GM23338 (cell line): ENCODE results near the gene SLC27A4. TPM values are rescaled to one million over a fixed set of nuclear protein-coding genes. Genes with fewer than 3 reads are reported as not detected.

Experiments
- ATAC-seq: fragments of 200-7000 bp; cut with Tn5 transposase; 3 replicates; pipeline ENCODE4 v1.9.1; 2020
- DNase-seq: peaks from one replicate; pipeline ENCODE4 v3.0.0-alpha.2; 2015; ENCODE audit warnings: low spot score
- H2AFZ ChIP-seq: fragments of 200-600 bp; sonication (generic); 2 replicates; pipeline ENCODE4 v1.8.0; 2016; ENCODE audit warnings: antibody characterized with exemption, mild to moderate bottlenecking, moderate library complexity
- H3F3A ChIP-seq: fragments of 200-600 bp; sonication (generic); replicated peaks from 2 replicates; pipeline ENCODE4 v1.8.0; 2017; ENCODE audit warnings: antibody characterized with exemption, mixed run types, low read depth
- H3K27ac ChIP-seq: fragments of 200-600 bp; sonication (generic); 2 replicates; pipeline ENCODE4 v1.6.1; 2016; ENCODE audit warnings: low read depth
- H3K27me3 ChIP-seq: fragments of 200-600 bp; sonication (generic); 2 replicates; pipeline ENCODE4 v1.8.0; 2016; ENCODE audit warnings: mild to moderate bottlenecking, mixed run types, moderate library complexity; ENCODE audit not compliant: insufficient read depth
- H3K36me3 ChIP-seq: fragments of 200-600 bp; sonication (generic); 2 replicates; pipeline ENCODE4 v1.8.0; 2016; ENCODE audit warnings: mild to moderate bottlenecking; ENCODE audit not compliant: insufficient read depth
- H3K4me1 ChIP-seq: fragments of 200-600 bp; sonication (generic); 2 replicates; pipeline ENCODE4 v1.8.0; 2016; ENCODE audit warnings: mild to moderate bottlenecking, moderate library complexity; ENCODE audit not compliant: insufficient read depth
- H3K4me2 ChIP-seq: fragments of 200-600 bp; sonication (generic); 2 replicates; pipeline ENCODE4 v1.7.1; 2017; ENCODE audit warnings: mixed run types
- H3K4me3 ChIP-seq: fragments of 200-600 bp; sonication (generic); 2 replicates; pipeline ENCODE4 v1.6.1; 2016; ENCODE audit warnings: mixed run types
- H3K79me2 ChIP-seq: fragments of 200-600 bp; sonication (generic); replicated peaks from 2 replicates; pipeline ENCODE4 v1.8.0; 2017; ENCODE audit warnings: mild to moderate bottlenecking; ENCODE audit not compliant: insufficient read depth
- H3K9me2 ChIP-seq: fragments of 200-600 bp; sonication (generic); 2 replicates; pipeline ENCODE4 v1.8.0; 2017; ENCODE audit not compliant: insufficient read depth
- H4K20me1 ChIP-seq: fragments of 200-600 bp; sonication (generic); replicated peaks from 2 replicates; pipeline ENCODE4 v1.8.0; 2017; ENCODE audit warnings: mild to moderate bottlenecking; ENCODE audit not compliant: insufficient read depth
- H3K27ac Mint-ChIP-seq: 2 replicates; pipeline ENCODE4 v1.8.0; 2020; ENCODE audit warnings: inconsistent platforms, mild to moderate bottlenecking, moderate library complexity, mixed read lengths
- H3K27me3 Mint-ChIP-seq: 3 replicates; pipeline ENCODE4 v1.8.0; 2022; ENCODE audit warnings: low read depth, mild to moderate bottlenecking, moderate library complexity, mixed read lengths, inconsistent platforms; ENCODE audit not compliant: insufficient read depth, poor library complexity
- H3K36me3 Mint-ChIP-seq: 3 replicates; pipeline ENCODE4 v1.8.0; 2021; ENCODE audit warnings: low read depth, mild to moderate bottlenecking, inconsistent platforms, moderate library complexity, mixed read lengths
- H3K4me1 Mint-ChIP-seq: 3 replicates; pipeline ENCODE4 v1.8.0; 2020; ENCODE audit warnings: mild to moderate bottlenecking, inconsistent platforms, mixed read lengths
- H3K4me3 Mint-ChIP-seq: 3 replicates; pipeline ENCODE4 v1.8.0; 2021; ENCODE audit warnings: moderate library complexity, mild to moderate bottlenecking, inconsistent platforms, mixed read lengths
- H3K9me3 Mint-ChIP-seq: 3 replicates; pipeline ENCODE4 v1.8.0; 2020; ENCODE audit warnings: moderate library complexity, mild to moderate bottlenecking, inconsistent platforms, mixed read lengths
- CTCF ChIP-seq, 2 experiments: fragments of 200-600 bp in 1 of 2; sonication (generic) in 1 of 2; conservative IDR thresholded peaks; 2 replicates each; pipeline versions ENCODE4 v1.5.1 to v1.6.1; 2016 to 2017; ENCODE audit warnings: antibody characterized with exemption in 2 of 2, low read depth in 2 of 2, mild to moderate bottlenecking in 2 of 2, moderate library complexity in 1 of 2
- ETS1 ChIP-seq: IDR thresholded peaks from 2 replicates; pipeline ENCODE4 v1.6.1; 2016; ENCODE audit warnings: antibody characterized with exemption
- EZH2phosphoT487 ChIP-seq: fragments of 200-600 bp; sonication (generic); IDR thresholded peaks from one replicate; pipeline ENCODE4 v1.8.1; 2018; ENCODE audit warnings: antibody characterized with exemption; ENCODE audit not compliant: unreplicated experiment
- REST ChIP-seq: IDR thresholded peaks from one replicate; pipeline ENCODE4 v1.6.1; 2018; ENCODE audit warnings: antibody characterized with exemption; ENCODE audit not compliant: unreplicated experiment
- ZNF331 ChIP-seq: fragments of 250-450 bp; sonication (Bioruptor Pico); IDR thresholded peaks from 2 replicates; pipeline ENCODE4 v1.5.0; 2020; ENCODE audit warnings: low read depth, mild to moderate bottlenecking, moderate library complexity
- polyA plus RNA-seq: library from polyadenylated mRNA; unstranded; fragments of >200 nt; fragmentation: Nextera tagmentation; extraction: Ambion mirVana; gene quantifications from 2 replicates; pipeline ENCODE4 v1.2.1, GENCODE V29; 2016
- total RNA-seq: library from RNA; depleted of rRNA; stranded (reverse); fragments of >200 nt; shearing (Covaris generic); gene quantifications from 2 replicates; pipeline ENCODE4 v1.2.3, GENCODE V29; 2014
- TF ChIP-seq, protein P1 (sequence below): fragments of 250-450 bp; sonication (Bioruptor Pico); IDR thresholded peaks from 2 replicates; pipeline ENCODE4 v1.5.0; 2020; ENCODE audit warnings: mild to moderate bottlenecking, moderate library complexity

Gene SLC27A4
- total and polyA plus RNA-seq, 2 experiments from 2014 or later, result 7.9 to 25.3 TPM

GRCh38 chr9:128342971-128343680, 2.8 kb downstream of the SLC27A4 start (continued):
- TF ChIP-seq, protein P1, sequence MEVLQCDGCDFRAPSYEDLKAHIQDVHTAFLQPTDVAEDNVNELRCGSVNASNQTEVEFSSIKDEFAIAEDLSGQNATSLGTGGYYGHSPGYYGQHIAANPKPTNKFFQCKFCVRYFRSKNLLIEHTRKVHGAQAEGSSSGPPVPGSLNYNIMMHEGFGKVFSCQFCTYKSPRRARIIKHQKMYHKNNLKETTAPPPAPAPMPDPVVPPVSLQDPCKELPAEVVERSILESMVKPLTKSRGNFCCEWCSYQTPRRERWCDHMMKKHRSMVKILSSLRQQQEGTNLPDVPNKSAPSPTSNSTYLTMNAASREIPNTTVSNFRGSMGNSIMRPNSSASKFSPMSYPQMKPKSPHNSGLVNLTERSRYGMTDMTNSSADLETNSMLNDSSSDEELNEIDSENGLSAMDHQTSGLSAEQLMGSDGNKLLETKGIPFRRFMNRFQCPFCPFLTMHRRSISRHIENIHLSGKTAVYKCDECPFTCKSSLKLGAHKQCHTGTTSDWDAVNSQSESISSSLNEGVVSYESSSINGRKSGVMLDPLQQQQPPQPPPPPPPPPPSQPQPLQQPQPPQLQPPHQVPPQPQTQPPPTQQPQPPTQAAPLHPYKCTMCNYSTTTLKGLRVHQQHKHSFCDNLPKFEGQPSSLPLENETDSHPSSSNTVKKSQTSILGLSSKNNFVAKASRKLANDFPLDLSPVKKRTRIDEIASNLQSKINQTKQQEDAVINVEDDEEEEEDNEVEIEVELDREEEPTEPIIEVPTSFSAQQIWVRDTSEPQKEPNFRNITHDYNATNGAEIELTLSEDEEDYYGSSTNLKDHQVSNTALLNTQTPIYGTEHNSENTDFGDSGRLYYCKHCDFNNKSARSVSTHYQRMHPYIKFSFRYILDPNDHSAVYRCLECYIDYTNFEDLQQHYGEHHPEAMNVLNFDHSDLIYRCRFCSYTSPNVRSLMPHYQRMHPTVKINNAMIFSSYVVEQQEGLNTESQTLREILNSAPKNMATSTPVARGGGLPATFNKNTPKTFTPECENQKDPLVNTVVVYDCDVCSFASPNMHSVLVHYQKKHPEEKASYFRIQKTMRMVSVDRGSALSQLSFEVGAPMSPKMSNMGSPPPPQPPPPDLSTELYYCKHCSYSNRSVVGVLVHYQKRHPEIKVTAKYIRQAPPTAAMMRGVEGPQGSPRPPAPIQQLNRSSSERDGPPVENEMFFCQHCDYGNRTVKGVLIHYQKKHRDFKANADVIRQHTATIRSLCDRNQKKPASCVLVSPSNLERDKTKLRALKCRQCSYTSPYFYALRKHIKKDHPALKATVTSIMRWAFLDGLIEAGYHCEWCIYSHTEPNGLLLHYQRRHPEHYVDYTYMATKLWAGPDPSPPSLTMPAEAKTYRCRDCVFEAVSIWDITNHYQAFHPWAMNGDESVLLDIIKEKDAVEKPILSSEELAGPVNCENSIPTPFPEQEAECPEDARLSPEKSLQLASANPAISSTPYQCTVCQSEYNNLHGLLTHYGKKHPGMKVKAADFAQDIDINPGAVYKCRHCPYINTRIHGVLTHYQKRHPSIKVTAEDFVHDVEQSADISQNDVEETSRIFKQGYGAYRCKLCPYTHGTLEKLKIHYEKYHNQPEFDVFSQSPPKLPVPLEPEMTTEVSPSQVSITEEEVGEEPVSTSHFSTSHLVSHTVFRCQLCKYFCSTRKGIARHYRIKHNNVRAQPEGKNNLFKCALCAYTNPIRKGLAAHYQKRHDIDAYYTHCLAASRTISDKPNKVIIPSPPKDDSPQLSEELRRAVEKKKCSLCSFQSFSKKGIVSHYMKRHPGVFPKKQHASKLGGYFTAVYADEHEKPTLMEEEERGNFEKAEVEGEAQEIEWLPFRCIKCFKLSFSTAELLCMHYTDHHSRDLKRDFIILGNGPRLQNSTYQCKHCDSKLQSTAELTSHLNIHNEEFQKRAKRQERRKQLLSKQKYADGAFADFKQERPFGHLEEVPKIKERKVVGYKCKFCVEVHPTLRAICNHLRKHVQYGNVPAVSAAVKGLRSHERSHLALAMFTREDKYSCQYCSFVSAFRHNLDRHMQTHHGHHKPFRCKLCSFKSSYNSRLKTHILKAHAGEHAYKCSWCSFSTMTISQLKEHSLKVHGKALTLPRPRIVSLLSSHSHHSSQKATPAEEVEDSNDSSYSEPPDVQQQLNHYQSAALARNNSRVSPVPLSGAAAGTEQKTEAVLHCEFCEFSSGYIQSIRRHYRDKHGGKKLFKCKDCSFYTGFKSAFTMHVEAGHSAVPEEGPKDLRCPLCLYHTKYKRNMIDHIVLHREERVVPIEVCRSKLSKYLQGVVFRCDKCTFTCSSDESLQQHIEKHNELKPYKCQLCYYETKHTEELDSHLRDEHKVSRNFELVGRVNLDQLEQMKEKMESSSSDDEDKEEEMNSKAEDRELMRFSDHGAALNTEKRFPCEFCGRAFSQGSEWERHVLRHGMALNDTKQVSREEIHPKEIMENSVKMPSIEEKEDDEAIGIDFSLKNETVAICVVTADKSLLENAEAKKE (CRISPR knock-in tag), result no peak

GRCh38 chr9:128343855-128344254, 3.5 kb downstream of the SLC27A4 start:
- Mint-ChIP-seq H3K36me3 (peaks cover 10% of the 10 kb centered on the region; the same call in 2 of the 3 replicates), H3K27ac (no peak overlapping the region), H3K4me1 (peaks cover 4% of the 10 kb centered on the region), H3K4me3 (no peak overlapping the region), H3K9me3 (0 out of 3 replicates have a peak, but pooled peaks cover 3% of the 10 kb centered on the region), H3K27me3 (peaks cover 15% of the 10 kb centered on the region)
- ATAC-seq (no peak), DNase-seq (no peak)
- Histone ChIP-seq H4K20me1 (peaks cover 6% of the 10 kb centered on the region; the same call in 1 of the 2 replicates), H3K27ac (no peak overlapping the region), H3K27me3 (no peaks in the 10 kb centered on the region), H3K79me2 (no peaks in the 10 kb centered on the region), H3K9me2 (no peaks in the 10 kb centered on the region), H3K4me2 (no peak overlapping the region), H2AFZ (no peak overlapping the region), H3K4me3 (no peak overlapping the region), H3K36me3 (0 out of 2 replicates have a peak, but pooled peaks cover 4% of the 10 kb centered on the region), H3F3A (peaks cover 15% of the 10 kb centered on the region), H3K4me1 (no peaks in the 10 kb centered on the region)
- TF ChIP-seq ZNF331 (no peak), REST (no peak), ETS1 (no peak), EZH2phosphoT487 (no peak), CTCF (conservative IDR thresholded peaks at IDR 0.05; ENCODE audit: low read depth in 2 of 2) (no peak)
